Liver (tissue), 9 donors: ENCODE results near the gene ZDHHC5. TPM values are rescaled to one million over a fixed set of nuclear protein-coding genes. Genes with fewer than 3 reads are reported as not detected.
A peak's percentile ranks its signal among the peaks of the same experiment; 100 is the strongest.

Experiments used
- DNase-seq: peaks from one replicate; pipeline ENCODE4 v3.0.0-alpha.2; 2017; ENCODE audit warnings: low spot score
- H3K27ac ChIP-seq, 2 donors: one replicate each; pipeline ENCODE4 v1.7.0; 2013; ENCODE audit warnings: inconsistent platforms in 2 of 2, low read length in 2 of 2, control low read depth in 1 of 2, low read depth in 1 of 2, mild to moderate bottlenecking in 1 of 2
- H3K27me3 ChIP-seq, 4 donors: one replicate each; pipeline versions ENCODE4 v1.6.1 to v1.7.0; 2013; ENCODE audit warnings: low read length in 3 of 4, inconsistent platforms in 1 of 4, mild to moderate bottlenecking in 1 of 4, moderate library complexity in 1 of 4; ENCODE audit not compliant: control insufficient read depth in 4 of 4, insufficient read depth in 4 of 4
- H3K36me3 ChIP-seq, 4 donors: one replicate each; pipeline versions ENCODE4 v1.6.1 to v1.7.0; 2013; ENCODE audit warnings: low read length in 3 of 4, mild to moderate bottlenecking in 3 of 4, low read depth in 1 of 4, moderate library complexity in 1 of 4; ENCODE audit not compliant: control insufficient read depth in 4 of 4, insufficient read depth in 3 of 4
- H3K4me1 ChIP-seq, 4 donors: one replicate each; pipeline versions ENCODE4 v1.6.1 to v1.7.0; 2013; ENCODE audit warnings: low read length in 3 of 4, mild to moderate bottlenecking in 3 of 4, moderate library complexity in 1 of 4; ENCODE audit not compliant: control insufficient read depth in 4 of 4, insufficient read depth in 4 of 4
- H3K4me3 ChIP-seq, 3 donors: one replicate each; pipeline versions ENCODE4 v1.6.1 to v1.7.0; 2013; ENCODE audit warnings: low read length in 3 of 3, control low read depth in 1 of 3, low read depth in 1 of 3, mild to moderate bottlenecking in 1 of 3
- H3K9ac ChIP-seq, 2 donors: one replicate each; pipeline ENCODE4 v1.7.0; 2013; ENCODE audit warnings: low read length in 2 of 2, mild to moderate bottlenecking in 2 of 2, moderate library complexity in 2 of 2, control low read depth in 1 of 2, low read depth in 1 of 2
- H3K9me3 ChIP-seq, 4 donors: one replicate each; pipeline versions ENCODE4 v1.6.1 to v1.7.0; 2013; ENCODE audit warnings: low read length in 3 of 4; ENCODE audit not compliant: control insufficient read depth in 4 of 4
- ATF3 ChIP-seq: IDR thresholded peaks from 2 replicates; pipeline ENCODE4 v1.6.1; 2016; ENCODE audit warnings: antibody characterized with exemption
- CTCF ChIP-seq: fragments of 150-350 bp; IDR thresholded peaks from 2 replicates; pipeline ENCODE4 v1.5.1; 2017; ENCODE audit warnings: improper control_type of control experiment, low read depth, low read length; ENCODE audit not compliant: missing input control
- FOXA1 ChIP-seq: IDR thresholded peaks from 2 replicates; pipeline ENCODE4 v1.6.1; 2016; ENCODE audit warnings: antibody characterized with exemption
- GABPA ChIP-seq, 2 donors: IDR thresholded peaks in 1 of 2; conservative IDR thresholded peaks in 1 of 2; 2 replicates each; pipeline ENCODE4 v1.6.1; 2016; ENCODE audit warnings: antibody characterized with exemption in 2 of 2, mild to moderate bottlenecking in 1 of 2, moderate library complexity in 1 of 2
- HNF4A ChIP-seq, 2 donors: conservative IDR thresholded peaks; 2 replicates each; pipeline ENCODE4 v1.6.1; 2016; ENCODE audit warnings: antibody characterized with exemption in 2 of 2, mild to moderate bottlenecking in 2 of 2
- JUND ChIP-seq, 2 donors: IDR thresholded peaks; 2 replicates each; pipeline ENCODE4 v1.6.1; 2016; ENCODE audit warnings: antibody characterized with exemption in 2 of 2
- MAX ChIP-seq: IDR thresholded peaks from 2 replicates; pipeline ENCODE4 v1.6.1; 2016; ENCODE audit warnings: antibody characterized with exemption
- REST ChIP-seq: IDR thresholded peaks from 2 replicates; pipeline ENCODE4 v1.6.1; 2016; ENCODE audit warnings: antibody characterized with exemption, mild to moderate bottlenecking
- YY1 ChIP-seq: IDR thresholded peaks from 2 replicates; pipeline ENCODE4 v1.6.1; 2016; ENCODE audit warnings: antibody characterized with exemption, mild to moderate bottlenecking
- WGBS: extraction: QIAGEN DNeasy Blood & Tissue Kit; methylation state at CpG from one replicate; pipeline ENCODE4 v1.1.7; 2013; 5-methylcytosine and 5-hydroxymethylcytosine counted together
- polyA plus RNA-seq, 2 donors: library from polyadenylated mRNA; stranded (reverse) in 1 of 2; unstranded in 1 of 2; fragments of 200-250 nt in 1 of 2; fragments of >200 nt in 1 of 2; fragmentation: Nextera tagmentation in 1 of 2; extraction: Ambion mirVana in 1 of 2; gene quantifications; one replicate each; pipeline versions ENCODE4 v1.2.1 to v1.2.3, GENCODE V29; 2013 to 2015
- total RNA-seq, 2 donors: library from RNA; depleted of rRNA; stranded (reverse); fragments of >200 nt; gene quantifications; one replicate each; pipeline ENCODE4 v1.2.3, GENCODE V29; 2014
- TF ChIP-seq, protein P1 (sequence below): IDR thresholded peaks from 2 replicates; pipeline ENCODE4 v1.6.1; 2016; ENCODE audit warnings: antibody characterized with exemption
- donor health status: healthy.
- donor health status: healthy.
- donor health status: healthy.
- donor health status: healthy.
- donor health status: healthy.

The ZDHHC5 gene
- total and polyA plus RNA-seq, 4 donors: 7.2 to 31.4 (median 26.1) TPM

DNA sequence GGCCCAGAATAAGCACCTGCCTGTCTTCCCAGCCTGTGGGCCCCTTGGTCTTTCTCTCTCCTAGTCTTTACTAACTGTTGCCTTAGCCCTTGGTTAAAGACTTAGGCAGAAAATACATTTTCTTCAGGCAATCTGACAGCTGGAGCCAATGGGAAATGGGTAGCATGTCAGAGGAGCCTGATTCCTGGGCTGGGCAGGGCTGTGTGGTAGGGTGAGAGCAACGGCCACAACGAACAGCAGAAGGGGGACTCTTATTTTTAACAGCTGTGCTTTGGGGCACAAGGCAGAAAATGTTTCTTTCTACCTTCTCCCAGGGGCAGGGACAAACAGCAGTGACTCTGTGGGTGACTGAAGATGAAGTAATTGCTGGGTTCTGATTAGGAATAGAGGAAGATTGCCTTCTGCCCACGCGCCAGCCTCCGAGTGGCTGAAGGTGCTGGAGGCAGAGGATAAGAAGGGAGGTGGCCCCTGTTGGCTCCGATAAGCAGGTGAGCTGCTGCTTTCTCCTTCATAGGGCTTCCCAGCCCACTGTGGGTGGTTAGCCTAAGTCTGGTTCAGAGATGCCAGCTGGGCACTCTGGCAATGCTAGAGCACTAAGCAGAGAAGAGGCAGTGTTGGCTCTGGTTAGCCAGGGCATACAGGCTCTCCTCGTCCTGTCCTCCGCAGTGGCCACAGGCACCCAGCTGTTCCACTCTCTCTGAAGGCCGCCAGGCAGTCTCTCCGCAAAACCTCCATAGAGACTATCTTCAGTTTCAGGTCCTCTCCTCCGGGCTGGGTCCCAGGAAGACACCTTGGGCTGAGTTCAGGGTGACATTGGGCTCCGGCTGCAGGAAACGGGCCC, 19.7 kb upstream of the ZDHHC5 start:
- no peak overlapping the region for H3K27ac ChIP-seq
- peaks cover 0 to 7% (median 1%) of the 10 kb centered on the region in 4 donors for H3K27me3 ChIP-seq
- H3K4me3 ChIP-seq: no peak overlapping the region
- TF ChIP-seq, protein P1, sequence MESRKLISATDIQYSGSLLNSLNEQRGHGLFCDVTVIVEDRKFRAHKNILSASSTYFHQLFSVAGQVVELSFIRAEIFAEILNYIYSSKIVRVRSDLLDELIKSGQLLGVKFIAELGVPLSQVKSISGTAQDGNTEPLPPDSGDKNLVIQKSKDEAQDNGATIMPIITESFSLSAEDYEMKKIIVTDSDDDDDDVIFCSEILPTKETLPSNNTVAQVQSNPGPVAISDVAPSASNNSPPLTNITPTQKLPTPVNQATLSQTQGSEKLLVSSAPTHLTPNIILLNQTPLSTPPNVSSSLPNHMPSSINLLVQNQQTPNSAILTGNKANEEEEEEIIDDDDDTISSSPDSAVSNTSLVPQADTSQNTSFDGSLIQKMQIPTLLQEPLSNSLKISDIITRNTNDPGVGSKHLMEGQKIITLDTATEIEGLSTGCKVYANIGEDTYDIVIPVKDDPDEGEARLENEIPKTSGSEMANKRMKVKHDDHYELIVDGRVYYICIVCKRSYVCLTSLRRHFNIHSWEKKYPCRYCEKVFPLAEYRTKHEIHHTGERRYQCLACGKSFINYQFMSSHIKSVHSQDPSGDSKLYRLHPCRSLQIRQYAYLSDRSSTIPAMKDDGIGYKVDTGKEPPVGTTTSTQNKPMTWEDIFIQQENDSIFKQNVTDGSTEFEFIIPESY: no peak
- no peak for TF ChIP-seq YY1
- TF ChIP-seq HNF4A (conservative IDR thresholded peaks at IDR 0.05): no peak
- no peak for TF ChIP-seq MAX
- TF ChIP-seq JUND (IDR thresholded peaks at IDR 0.05): no peak
- TF ChIP-seq ATF3: no peak
- 30% methylated on average over 13 of the region's 13 CpGs for WGBS
- no peak overlapping the region for H3K9ac ChIP-seq
- H3K9me3 ChIP-seq: no peaks in the 10 kb centered on the region
- peak; percentile 90 for DNase-seq
- peaks cover 0 to 18% (median 5%) of the 10 kb centered on the region in 4 donors for H3K4me1 ChIP-seq
- H3K36me3 ChIP-seq: no peaks in the 10 kb centered on the region

GRCh38 chr11:57648801-57649735, 18.8 kb upstream of the ZDHHC5 start:
- Histone ChIP-seq H3K4me3 (peak overlapping the region in 1 of 3 donors; percentile 22), H3K9ac (no peak overlapping the region), H3K27me3 (peaks cover 0 to 7% (median 1%) of the 10 kb centered on the region in 4 donors), H3K27ac (no peak overlapping the region), H3K4me1 (peaks cover 0 to 18% (median 5%) of the 10 kb centered on the region in 4 donors), H3K36me3 (no peaks in the 10 kb centered on the region), H3K9me3 (no peaks in the 10 kb centered on the region)
- DNase-seq: peak; percentile 62
- TF ChIP-seq, protein P1: no peak
- no peak for TF ChIP-seq CTCF
- TF ChIP-seq ATF3: no peak
- no peak for TF ChIP-seq REST
- TF ChIP-seq GABPA (IDR thresholded peaks at IDR 0.05 in 1 of 2, conservative IDR thresholded peaks at IDR 0.05 in 1 of 2): no peak
- no peak for TF ChIP-seq FOXA1
- no peak for TF ChIP-seq YY1
- 15% methylated on average over 23 of the region's 23 CpGs for WGBS
